ENCODE results near the gene ODC1.

The ODC1 gene

GRCh38 chr2:10413503-10413902 lies 34.6 kb downstream of the ODC1 start:
- DNase-seq, result no peak

GRCh38 chr2:10412380-10412779 lies 35.7 kb downstream of the ODC1 start:
- peak; percentile 12 for DNase-seq

- no peak for DNase-seq
Measured at GRCh38 chr2:10411557-10411956, 36.6 kb downstream of the ODC1 start.

GRCh38 chr2:10410823-10411437 lies 37.2 kb downstream of the ODC1 start:
- DNase-seq, result no peak

- DNase-seq, result no peak
Measured at GRCh38 chr2:10410001-10410822, 37.9 kb downstream of the ODC1 start.

GRCh38 chr2:10408649-10409579 lies 39.2 kb downstream of the ODC1 start:
- DNase-seq, result peak; percentile 85

GRCh38 chr2:10407841-10408648 lies 40.1 kb downstream of the ODC1 start:
- no peak for DNase-seq

- no peak for DNase-seq
Measured at GRCh38 chr2:10407432-10407831, 40.7 kb downstream of the ODC1 start.

- no peak for DNase-seq
Measured at GRCh38 chr2:10406491-10407188, 41.5 kb downstream of the ODC1 start.

- DNase-seq, result no peak
Measured at GRCh38 chr2:10406016-10406415, 42.1 kb downstream of the ODC1 start.

GRCh38 chr2:10405448-10405847 lies 42.7 kb downstream of the ODC1 start:
- no peak for DNase-seq

- peak; percentile 46 for DNase-seq
Measured at GRCh38 chr2:10404324-10405143, 43.6 kb downstream of the ODC1 start.

GRCh38 chr2:10402653-10403215 lies 45.4 kb downstream of the ODC1 start:
- DNase-seq, result no peak

- no peak for DNase-seq
Measured at GRCh38 chr2:10402062-10402585, 46.0 kb downstream of the ODC1 start.

- no peak for DNase-seq
Measured at GRCh38 chr2:10400978-10401951, 46.9 kb downstream of the ODC1 start.

- no peak for DNase-seq
Measured at GRCh38 chr2:10400568-10400977, 47.6 kb downstream of the ODC1 start.

- DNase-seq, result no peak
Measured at GRCh38 chr2:10400002-10400401, 48.1 kb downstream of the ODC1 start.

- DNase-seq, result no peak
Measured at GRCh38 chr2:10399358-10399757, 48.8 kb downstream of the ODC1 start.

GRCh38 chr2:10398496-10398895 lies 49.6 kb downstream of the ODC1 start:
- no peak for DNase-seq

Data from NCI-H1694 (cell line).